Lower lobe of right lung (tissue), 2 donors: Measurements from ENCODE around the gene TMPRSS15. TPM values are rescaled to one million over a fixed set of nuclear protein-coding genes. Genes with fewer than 3 reads are reported as not detected.
"Not testable (repeated sequence)": the region's sequence is repeated elsewhere in the genome, so short reads cannot be mapped to it uniquely, and the experiment has no call there.

ENCODE experiments used
- ATAC-seq, 2 donors: fragments of 200-7000 bp; cut with Tn5 transposase; one replicate each; pipeline ENCODE4 v1.9.1; 2020 to 2022; ENCODE audit warnings: mild to moderate bottlenecking in 2 of 2, moderate library complexity in 2 of 2
- DNase-seq: peaks from one replicate; pipeline ENCODE4 v3.0.0-alpha.2; 2020
- H3K27ac ChIP-seq: fragments of 200-600 bp; one replicate; pipeline ENCODE4 v1.8.0; 2022
- H3K27me3 ChIP-seq: fragments of 200-600 bp; one replicate; pipeline ENCODE4 v1.8.0; 2022; ENCODE audit warnings: low read depth
- H3K36me3 ChIP-seq: fragments of 200-600 bp; one replicate; pipeline ENCODE4 v1.8.0; 2022; ENCODE audit warnings: mild to moderate bottlenecking
- H3K4me1 ChIP-seq: fragments of 200-600 bp; one replicate; pipeline ENCODE4 v1.8.0; 2022
- H3K4me3 ChIP-seq: fragments of 200-600 bp; one replicate; pipeline ENCODE4 v1.8.0; 2022; ENCODE audit warnings: mild to moderate bottlenecking
- H3K9me3 ChIP-seq: fragments of 200-600 bp; one replicate; pipeline ENCODE4 v1.8.0; 2022
- CTCF ChIP-seq: fragments of 200-600 bp; IDR thresholded peaks from one replicate; pipeline ENCODE4 v1.8.0; 2022; ENCODE audit warnings: antibody characterized with exemption, mild to moderate bottlenecking
- intact Hi-C: fragments of 100-400 bp; cut with DNase I; formaldehyde crosslinking; loops from one replicate; pipeline ENCODE4 v1.11.0; 2022
- total RNA-seq: library from RNA; stranded (reverse); fragmentation: NEBNext Ultra II Directional; extraction: Animal tissue kit (Norgen Biotek cat#: 25700); gene quantifications from one replicate; pipeline ENCODE4 v1.2.1, GENCODE V29; 2021
- donor health status: DM: no; HTN: yes; CAD: no; lungs with severe emphysema.

The TMPRSS15 gene
- total RNA-seq, 1 donor from 2014 or later = not detected

GRCh38 chr21:18398843-18399242, 4.7 kb downstream of the TMPRSS15 start:
- no peak for TF ChIP-seq CTCF
- H3K27ac ChIP-seq = no peak overlapping the region
- ATAC-seq (no peak), DNase-seq (no peak)
- no peaks in the 10 kb centered on the region for H3K36me3 ChIP-seq
- no peaks in the 10 kb centered on the region for H3K4me1 ChIP-seq
- no peaks in the 10 kb centered on the region for H3K27me3 ChIP-seq
- intact Hi-C loops = no loop called here
- no peak overlapping the region for H3K4me3 ChIP-seq
- H3K9me3 ChIP-seq = no peaks in the 10 kb centered on the region

GRCh38 chr21:18387994-18388393, 15.6 kb downstream of the TMPRSS15 start:
- H3K4me3 ChIP-seq = no peak overlapping the region

GRCh38 chr21:18384771-18385170, 18.8 kb downstream of the TMPRSS15 start:
- ATAC-seq (peak in 1 of 2 donors; percentile 59), DNase-seq (no peak)
- H3K4me3 ChIP-seq = no peak overlapping the region
- no peaks in the 10 kb centered on the region for H3K27me3 ChIP-seq
- no peaks in the 10 kb centered on the region for H3K4me1 ChIP-seq
- no peaks in the 10 kb centered on the region for H3K9me3 ChIP-seq
- H3K36me3 ChIP-seq = no peaks in the 10 kb centered on the region
- intact Hi-C loops = no loop called here
- no peak overlapping the region for H3K27ac ChIP-seq
- TF ChIP-seq CTCF = peak; percentile 46

More at GRCh38 chr21:18387994-18388393, 15.6 kb downstream of the TMPRSS15 start:
- DNase-seq (no peak), ATAC-seq (no peak)
- TF ChIP-seq CTCF = no peak
- no peaks in the 10 kb centered on the region for H3K36me3 ChIP-seq
- H3K4me1 ChIP-seq = no peaks in the 10 kb centered on the region
- intact Hi-C loops = no loop called here
- no peak overlapping the region for H3K27ac ChIP-seq
- no peaks in the 10 kb centered on the region for H3K27me3 ChIP-seq
- H3K9me3 ChIP-seq = no peaks in the 10 kb centered on the region

GRCh38 chr21:18382934-18383619, 20.5 kb downstream of the TMPRSS15 start:
- DNase-seq, H3K4me1 ChIP-seq, H3K36me3 ChIP-seq, H3K27me3 ChIP-seq, H3K27ac ChIP-seq, H3K4me3 ChIP-seq, H3K9me3 ChIP-seq, intact Hi-C loops: not testable (repeated sequence)
- ATAC-seq = peak in 1 of 2 donors; percentile 58

GRCh38 chr21:18382141-18382540, 21.4 kb downstream of the TMPRSS15 start:
- ATAC-seq (no peak), DNase-seq (no peak)
- no peaks in the 10 kb centered on the region for H3K27me3 ChIP-seq

More at GRCh38 chr21:18382141-18382540, 21.4 kb downstream of the TMPRSS15 start:
- TF ChIP-seq CTCF = no peak
- no peak overlapping the region for H3K4me3 ChIP-seq
- no peaks in the 10 kb centered on the region for H3K36me3 ChIP-seq
- H3K4me1 ChIP-seq = no peaks in the 10 kb centered on the region
- intact Hi-C loops = no loop called here
- H3K9me3 ChIP-seq = no peaks in the 10 kb centered on the region
- no peak overlapping the region for H3K27ac ChIP-seq
